ENCODE measurements around the gene FHDC1. TPM values are rescaled to one million over a fixed set of nuclear protein-coding genes. Genes with fewer than 3 reads are reported as not detected.

FHDC1 gene
- total and polyA plus RNA-seq, 10 of the 15 experiments (the other 5 are each of a cell fraction or from before 2014, with no cell fraction given), result 0.04 to 0.12 (median 0.06) TPM; not detected in 3

DNA sequence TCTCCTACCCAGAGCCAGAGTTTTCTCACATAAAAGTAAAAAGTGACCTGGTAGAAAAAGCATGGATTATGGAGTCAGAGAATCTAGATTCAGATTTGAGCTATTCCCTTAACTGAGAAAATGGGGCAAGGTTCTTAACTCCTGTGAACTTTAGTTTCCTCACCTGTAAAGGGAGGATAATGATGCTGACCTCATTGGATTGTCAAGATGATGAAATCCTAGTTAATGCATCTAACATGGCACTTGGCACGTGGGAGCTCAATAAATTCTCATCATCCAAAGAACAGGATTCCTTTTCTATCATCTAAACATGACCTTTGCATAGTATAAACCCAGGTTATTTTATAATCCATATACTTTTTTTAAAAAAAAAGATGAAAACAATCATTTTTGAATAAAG lies 18.6 kb downstream of the FHDC1 start:
- Histone ChIP-seq H3K4me2 (ENCODE audit: control insufficient read depth, insufficient read depth) (no peak overlapping the region), H3K79me2 (ENCODE audit: control insufficient read depth, insufficient read depth, low read length) (no peaks in the 10 kb centered on the region), H3K9me3 (replicated peaks; ENCODE audit: control insufficient read depth, insufficient read depth, low read length) (no peaks in the 10 kb centered on the region), H3K27me3 (replicated peaks in 1 of 2; ENCODE audit: control insufficient read depth in 2 of 2, insufficient read depth in 2 of 2, low read length in 1 of 2) (no peaks in the 10 kb centered on the region), H2AFZ (ENCODE audit: control insufficient read depth, low read depth, low read length) (no peak overlapping the region), H3K4me3 (no peak overlapping the region), H3K36me3 (ENCODE audit: control insufficient read depth in 2 of 2, insufficient read depth in 2 of 2, low read length in 1 of 2) (no peaks in the 10 kb centered on the region), H3K9ac (ENCODE audit: control insufficient read depth, insufficient read depth, low read length) (no peak overlapping the region), H3K27ac (ENCODE audit: control insufficient read depth, insufficient read depth) (no peak overlapping the region), H4K20me1 (ENCODE audit: control insufficient read depth, insufficient read depth) (no peaks in the 10 kb centered on the region), H3K4me1 (ENCODE audit: control insufficient read depth, insufficient read depth, low read length) (no peaks in the 10 kb centered on the region)
- no peak for TF ChIP-seq LARP7 (IDR thresholded peaks at IDR 0.05)
- TF ChIP-seq, protein P1, sequence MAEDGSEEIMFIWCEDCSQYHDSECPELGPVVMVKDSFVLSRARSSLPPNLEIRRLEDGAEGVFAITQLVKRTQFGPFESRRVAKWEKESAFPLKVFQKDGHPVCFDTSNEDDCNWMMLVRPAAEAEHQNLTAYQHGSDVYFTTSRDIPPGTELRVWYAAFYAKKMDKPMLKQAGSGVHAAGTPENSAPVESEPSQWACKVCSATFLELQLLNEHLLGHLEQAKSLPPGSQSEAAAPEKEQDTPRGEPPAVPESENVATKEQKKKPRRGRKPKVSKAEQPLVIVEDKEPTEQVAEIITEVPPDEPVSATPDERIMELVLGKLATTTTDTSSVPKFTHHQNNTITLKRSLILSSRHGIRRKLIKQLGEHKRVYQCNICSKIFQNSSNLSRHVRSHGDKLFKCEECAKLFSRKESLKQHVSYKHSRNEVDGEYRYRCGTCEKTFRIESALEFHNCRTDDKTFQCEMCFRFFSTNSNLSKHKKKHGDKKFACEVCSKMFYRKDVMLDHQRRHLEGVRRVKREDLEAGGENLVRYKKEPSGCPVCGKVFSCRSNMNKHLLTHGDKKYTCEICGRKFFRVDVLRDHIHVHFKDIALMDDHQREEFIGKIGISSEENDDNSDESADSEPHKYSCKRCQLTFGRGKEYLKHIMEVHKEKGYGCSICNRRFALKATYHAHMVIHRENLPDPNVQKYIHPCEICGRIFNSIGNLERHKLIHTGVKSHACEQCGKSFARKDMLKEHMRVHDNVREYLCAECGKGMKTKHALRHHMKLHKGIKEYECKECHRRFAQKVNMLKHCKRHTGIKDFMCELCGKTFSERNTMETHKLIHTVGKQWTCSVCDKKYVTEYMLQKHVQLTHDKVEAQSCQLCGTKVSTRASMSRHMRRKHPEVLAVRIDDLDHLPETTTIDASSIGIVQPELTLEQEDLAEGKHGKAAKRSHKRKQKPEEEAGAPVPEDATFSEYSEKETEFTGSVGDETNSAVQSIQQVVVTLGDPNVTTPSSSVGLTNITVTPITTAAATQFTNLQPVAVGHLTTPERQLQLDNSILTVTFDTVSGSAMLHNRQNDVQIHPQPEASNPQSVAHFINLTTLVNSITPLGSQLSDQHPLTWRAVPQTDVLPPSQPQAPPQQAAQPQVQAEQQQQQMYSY (CRISPR knock-in tag; IDR thresholded peaks at IDR 0.05), result no peak
- TF ChIP-seq IKZF2 (IDR thresholded peaks at IDR 0.05), result no peak
- TF ChIP-seq EZH2 (IDR thresholded peaks at IDR 0.05; ENCODE audit: borderline replicate concordance, control insufficient read depth, low read depth, low read length), result no peak
- TF ChIP-seq POLR2AphosphoS5 (IDR thresholded peaks at IDR 0.05; ENCODE audit: low read length), result no peak
- no peak for TF ChIP-seq KLF5 (IDR thresholded peaks at IDR 0.05; ENCODE audit: partially characterized antibody)
- no peak for ATAC-seq
- POLR2A ChIA-PET, result no interaction called here
- RAD21 ChIA-PET (ENCODE audit: unreplicated experiment), result no interaction called here
- no peak for DNase-seq (ENCODE audit: low read depth, low spot score)
- CTCF ChIA-PET, result no interaction called here
- FAIRE-seq, result no peak
- intact Hi-C loops (cut with micrococcal nuclease; ENCODE audit: unreplicated experiment) (no loop called here), in situ Hi-C loops (cut with MboI) (no loop called here)
- 9% methylated on average over 1 of the region's 1 CpG for WGBS (ENCODE audit: insufficient coverage, insufficient replicate concordance, low lambda C conversion rate, missing lambda C conversion rate)
- SMC1A ChIA-PET (ENCODE audit: uncharacterized antibody, unreplicated experiment), result interaction anchor here (0.7 kb wide), 1 partner anchor 9 kb away, joined by 3 read pairs; no protein-coding TSS in a partner anchor
- no TSS peak for BruUV-seq (replicated peaks)
